Spinal cord (tissue), 10 donors: ENCODE results near the gene GRAMD2B. TPM values are rescaled to one million over a fixed set of nuclear protein-coding genes. Genes with fewer than 3 reads are reported as not detected.

Experiments
- DNase-seq, 6 donors: peaks; one replicate each; pipeline versions ENCODE4 v3.0.0 to v3.0.0-alpha.2; 2013 to 2015; ENCODE audit warnings: low spot score in 6 of 6, low read depth in 4 of 6
- H3K27ac ChIP-seq: one replicate; pipeline ENCODE4 v1.5.1; 2013; ENCODE audit warnings: low read depth, low read length, control low read depth
- H3K27me3 ChIP-seq: one replicate; pipeline ENCODE4 v1.6.1; 2013; ENCODE audit warnings: low read length; ENCODE audit not compliant: control insufficient read depth, insufficient read depth
- H3K36me3 ChIP-seq: one replicate; pipeline ENCODE4 v1.6.1; 2013; ENCODE audit warnings: low read length; ENCODE audit not compliant: control insufficient read depth, insufficient read depth
- H3K4me1 ChIP-seq: one replicate; pipeline ENCODE4 v1.6.1; 2013; ENCODE audit warnings: low read length; ENCODE audit not compliant: control insufficient read depth, insufficient read depth
- H3K4me3 ChIP-seq: one replicate; pipeline ENCODE4 v1.5.1; 2013; ENCODE audit warnings: low read depth, low read length, control low read depth
- H3K9me3 ChIP-seq: one replicate; pipeline ENCODE4 v1.6.1; 2013; ENCODE audit warnings: low read length; ENCODE audit not compliant: control insufficient read depth, insufficient read depth
- WGBS: methylation state at CpG from one replicate; pipeline ENCODE4 v1.1.5; 2013; ENCODE audit warnings: missing lambda C conversion rate; ENCODE audit not compliant: insufficient coverage; 5-methylcytosine and 5-hydroxymethylcytosine counted together
- polyA plus RNA-seq, 2 donors: library from polyadenylated mRNA; unstranded; fragments of 120-200 nt; gene quantifications; one replicate each; pipeline ENCODE4 v1.2.1, GENCODE V29; 2013; ENCODE audit not compliant: insufficient read length in 2 of 2
- total RNA-seq, 2 donors: library from RNA; depleted of rRNA in 1 of 2; stranded (reverse); fragments of 120-200 nt in 1 of 2; fragments of >200 nt in 1 of 2; gene quantifications; one replicate each; pipeline versions ENCODE4 v1.2.3 to v1.2.4, GENCODE V29; 2013 to 2014
- donor health status: healthy.

The GRAMD2B gene
- total and polyA plus RNA-seq, 4 donors = 39.6 to 65.2 (median 50.4) TPM

DNA sequence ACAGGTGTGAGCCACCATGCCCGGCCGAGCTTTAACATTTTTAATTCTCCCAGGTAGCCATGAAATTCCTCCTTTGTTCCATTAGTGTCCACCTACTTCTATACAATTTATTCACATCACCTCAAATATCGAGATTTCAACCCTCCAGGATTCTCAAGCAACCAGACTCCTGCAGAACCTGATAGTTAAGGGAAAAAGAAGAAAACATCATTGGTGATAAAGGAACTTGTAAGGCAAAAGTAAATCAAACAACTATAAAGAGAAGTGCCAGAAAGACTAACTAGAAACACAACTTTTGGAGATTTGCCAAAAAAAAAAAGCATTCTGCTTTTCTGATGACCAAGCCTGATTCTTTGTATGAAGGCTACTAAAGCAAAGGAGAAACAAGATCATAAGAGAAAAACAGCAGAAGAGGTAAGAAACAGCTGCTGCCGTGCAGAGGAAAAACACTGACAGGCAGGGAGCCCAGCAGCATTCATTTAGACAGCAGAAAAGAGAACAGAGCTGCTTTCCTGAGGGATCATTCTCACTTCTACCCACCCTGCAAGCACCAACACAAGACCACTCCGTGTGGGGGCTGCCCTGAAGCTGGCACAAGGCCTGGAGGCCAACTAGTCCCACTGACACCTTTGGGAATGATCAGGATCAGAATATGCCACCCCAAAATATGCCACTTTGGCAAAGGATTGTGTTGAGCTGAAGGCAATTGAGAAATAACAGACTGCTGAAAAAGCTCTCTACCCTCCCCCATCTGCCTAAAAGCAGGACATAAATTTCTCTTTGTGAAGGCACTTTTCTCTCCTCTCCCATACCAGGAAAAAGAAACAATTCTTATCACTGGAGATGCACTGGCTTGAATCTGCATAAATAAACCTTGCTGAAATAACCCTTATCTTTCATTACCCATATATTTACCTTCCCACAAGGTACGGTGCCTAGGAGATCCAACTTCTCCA is 96.7 kb downstream of the GRAMD2B start:
- H3K9me3 ChIP-seq = no peaks in the 10 kb centered on the region
- no peaks in the 10 kb centered on the region for H3K36me3 ChIP-seq
- DNase-seq = peak in 3 of 6 donors; percentile 33 to 79 (median 70)
- H3K4me1 ChIP-seq = peaks cover 12% of the 10 kb centered on the region
- WGBS = 29% methylated on average over 3 of the region's 6 CpGs
- peak overlapping the region; percentile 87 for H3K27ac ChIP-seq
- H3K4me3 ChIP-seq = no peak overlapping the region
- H3K27me3 ChIP-seq = no peaks in the 10 kb centered on the region

- DNase-seq = no peak
- Histone ChIP-seq H3K4me3 (no peak overlapping the region), H3K27me3 (no peaks in the 10 kb centered on the region)
These were observed 97.4 kb downstream of the GRAMD2B start for GRCh38 chr5:126520593-126520953.

GRCh38 chr5:126521130-126521529 is 97.9 kb downstream of the GRAMD2B start:
- H3K27ac ChIP-seq = peak overlapping the region; percentile 33
- H3K27me3 ChIP-seq = no peaks in the 10 kb centered on the region
- DNase-seq = no peak
- no peaks in the 10 kb centered on the region for H3K9me3 ChIP-seq
- no peaks in the 10 kb centered on the region for H3K36me3 ChIP-seq
- H3K4me1 ChIP-seq = peaks cover 12% of the 10 kb centered on the region
- H3K4me3 ChIP-seq = no peak overlapping the region

More at GRCh38 chr5:126520593-126520953, 97.4 kb downstream of the GRAMD2B start:
- Histone ChIP-seq H3K4me1 (peaks cover 12% of the 10 kb centered on the region), H3K36me3 (no peaks in the 10 kb centered on the region), H3K9me3 (no peaks in the 10 kb centered on the region), H3K27ac (peak overlapping the region; percentile 87)

DNA sequence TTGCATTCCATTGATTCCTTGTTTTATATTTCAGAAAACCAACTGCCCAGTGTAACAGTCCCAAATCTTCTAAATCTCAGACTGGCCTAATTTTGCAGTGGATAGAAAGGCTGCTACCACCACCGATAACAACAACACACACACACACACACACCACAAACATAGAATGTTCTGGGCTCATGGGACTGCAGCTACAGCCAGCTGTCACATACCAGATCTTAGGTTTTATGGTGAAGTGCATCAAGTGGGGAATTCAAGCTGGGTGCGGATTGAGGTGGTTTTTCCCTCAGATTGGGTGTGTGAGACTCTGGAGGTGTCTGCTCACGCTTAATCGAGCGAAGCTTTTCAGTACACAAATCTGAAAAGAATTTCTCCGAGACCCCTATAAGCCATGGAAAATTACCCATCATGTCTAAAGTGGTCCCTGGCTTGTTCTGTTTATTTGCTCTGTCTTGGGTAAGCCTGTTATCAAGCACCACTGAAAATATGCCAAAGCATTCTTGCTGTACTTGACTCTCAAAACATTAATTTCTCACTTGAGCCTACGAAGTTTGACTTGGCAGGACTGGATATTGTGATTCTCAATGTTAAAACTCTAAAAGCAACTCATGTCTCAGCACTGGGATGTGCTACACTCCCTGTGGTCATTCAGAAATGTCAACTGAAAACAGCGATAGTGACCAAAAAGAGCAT is 100.8 kb downstream of the GRAMD2B start:
- Histone ChIP-seq H3K27ac (peak overlapping the region; percentile 57), H3K4me3 (no peak overlapping the region), H3K36me3 (no peaks in the 10 kb centered on the region), H3K9me3 (no peaks in the 10 kb centered on the region), H3K27me3 (no peaks in the 10 kb centered on the region), H3K4me1 (peaks cover 12% of the 10 kb centered on the region)
- WGBS = 71% methylated on average over 1 of the region's 8 CpGs
- peak in 2 of 6 donors; percentile 6 to 56 for DNase-seq

DNA sequence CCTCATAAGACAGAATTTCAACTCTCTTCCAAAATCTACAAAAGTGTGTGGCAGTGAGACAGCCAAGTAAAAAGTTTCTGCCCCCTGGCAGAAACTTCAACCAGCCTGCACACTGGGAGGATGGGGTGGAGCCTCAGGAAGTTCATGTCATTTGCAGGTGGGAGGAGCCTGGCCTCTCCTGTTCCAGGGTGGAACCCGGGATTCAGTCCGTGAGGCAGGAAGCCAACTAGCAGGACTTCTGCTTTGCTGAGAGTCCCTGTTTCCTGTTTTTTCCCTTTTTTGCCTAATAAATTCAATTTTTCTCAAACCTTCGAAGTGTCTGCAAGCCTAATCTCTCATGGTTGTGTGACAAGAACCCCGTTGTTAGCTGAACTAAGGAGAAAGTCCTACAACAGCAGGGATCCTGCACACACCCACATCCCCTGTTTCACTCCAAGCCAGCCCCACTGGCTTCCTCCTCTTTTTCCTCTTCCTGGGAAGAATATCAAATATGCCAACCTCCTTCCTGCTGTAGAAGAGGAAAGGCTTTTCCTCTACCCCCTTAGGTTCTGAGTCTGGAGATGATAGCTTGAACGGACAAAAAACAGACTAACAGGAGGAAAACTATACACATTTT is 102.5 kb downstream of the GRAMD2B start:
- Histone ChIP-seq H3K4me1 (peaks cover 7% of the 10 kb centered on the region), H3K27me3 (no peaks in the 10 kb centered on the region), H3K4me3 (no peak overlapping the region), H3K9me3 (no peaks in the 10 kb centered on the region), H3K27ac (peak overlapping the region; percentile 16), H3K36me3 (no peaks in the 10 kb centered on the region)
- peak in 1 of 6 donors; percentile 56 for DNase-seq
- WGBS = 50% methylated on average over 3 of the region's 5 CpGs

- Histone ChIP-seq H3K27ac (no peak overlapping the region), H3K36me3 (no peaks in the 10 kb centered on the region), H3K9me3 (no peaks in the 10 kb centered on the region), H3K4me1 (peaks cover 6% of the 10 kb centered on the region), H3K27me3 (no peaks in the 10 kb centered on the region), H3K4me3 (no peak overlapping the region)
- no peak for DNase-seq
These were observed 103.3 kb downstream of the GRAMD2B start for GRCh38 chr5:126526493-126526892.

DNA sequence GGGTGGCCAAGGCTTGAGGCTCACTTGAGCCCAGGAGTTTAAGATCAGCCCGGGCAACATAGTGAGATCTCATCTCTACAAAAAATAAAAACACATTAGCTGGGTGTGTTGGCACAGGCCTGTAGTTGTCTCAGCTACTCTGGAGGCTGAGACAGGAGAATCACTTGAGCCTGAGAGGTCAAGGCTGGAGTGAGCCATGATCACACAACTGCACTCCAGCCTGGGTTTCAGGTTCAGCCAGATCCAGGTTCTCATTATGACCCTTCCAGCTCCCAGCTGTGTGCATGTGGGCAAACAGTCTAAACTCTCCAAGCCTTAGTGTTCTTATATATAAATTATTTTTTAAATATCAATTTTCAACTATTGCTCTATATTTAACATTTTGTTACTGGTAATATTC is 103.9 kb downstream of the GRAMD2B start:
- DNase-seq = no peak
- Histone ChIP-seq H3K27ac (no peak overlapping the region), H3K4me3 (no peak overlapping the region), H3K36me3 (no peaks in the 10 kb centered on the region), H3K4me1 (peaks cover 11% of the 10 kb centered on the region), H3K27me3 (no peaks in the 10 kb centered on the region), H3K9me3 (no peaks in the 10 kb centered on the region)
- no CpG with 5 or more reads among the region's 1 CpG for WGBS

DNA sequence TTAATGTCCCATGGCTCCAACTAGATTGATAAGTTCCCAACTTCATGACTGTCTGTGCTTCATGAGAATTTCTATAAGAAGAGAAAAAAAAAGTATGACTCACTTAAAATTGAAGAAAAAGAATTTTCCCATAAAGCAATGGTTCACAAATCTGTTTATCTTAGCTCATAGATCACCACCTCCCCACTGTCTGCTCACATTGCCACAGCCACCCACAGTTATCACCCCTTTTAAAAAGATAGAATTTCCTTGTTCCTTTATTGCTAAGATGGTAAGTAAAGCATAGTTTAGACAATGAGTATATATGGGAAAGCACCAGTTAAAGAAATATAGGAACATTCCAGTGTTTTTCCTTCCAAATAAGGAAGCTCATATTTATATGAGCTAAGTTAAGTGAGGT is 104.7 kb downstream of the GRAMD2B start:
- H3K4me1 ChIP-seq = peaks cover 14% of the 10 kb centered on the region
- DNase-seq = no peak
- no peaks in the 10 kb centered on the region for H3K27me3 ChIP-seq
- H3K36me3 ChIP-seq = no peaks in the 10 kb centered on the region
- H3K4me3 ChIP-seq = no peak overlapping the region
- no peaks in the 10 kb centered on the region for H3K9me3 ChIP-seq
- H3K27ac ChIP-seq = no peak overlapping the region

DNA sequence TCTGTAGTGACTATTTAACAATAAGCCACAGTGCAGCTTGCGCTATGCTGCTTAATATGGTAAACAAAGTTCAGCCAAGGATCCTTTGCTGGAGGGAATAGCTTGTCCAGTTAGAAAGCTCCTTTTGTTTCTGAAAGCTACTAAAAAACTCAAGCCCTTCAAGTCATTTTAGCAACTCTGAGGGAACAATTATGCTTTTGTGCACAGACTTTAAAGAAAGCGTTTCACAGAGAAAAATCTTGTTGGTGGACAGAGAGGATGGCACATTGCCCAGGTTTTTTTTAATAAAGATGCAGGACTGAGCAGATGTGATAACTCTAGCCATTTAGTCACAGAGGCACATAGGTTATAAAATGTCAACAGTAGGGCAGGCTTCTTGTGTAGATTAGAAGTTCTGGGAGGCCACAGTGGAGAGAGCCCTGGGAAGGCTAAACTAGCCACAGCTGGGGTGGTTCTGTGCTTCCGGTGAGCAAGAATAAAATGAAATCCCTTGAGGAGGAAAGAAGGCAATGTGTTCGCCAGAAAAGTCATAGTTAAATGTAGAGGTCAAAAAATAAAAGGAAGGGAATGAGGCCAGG is 108.4 kb downstream of the GRAMD2B start:
- 22% methylated on average over 1 of the region's 4 CpGs for WGBS
- no peaks in the 10 kb centered on the region for H3K36me3 ChIP-seq
- peak in 4 of 6 donors; percentile 56 to 88 (median 70) for DNase-seq
- H3K27me3 ChIP-seq = no peaks in the 10 kb centered on the region
- peak overlapping the region; percentile 90 for H3K27ac ChIP-seq
- peaks cover 14% of the 10 kb centered on the region for H3K4me1 ChIP-seq
- no peaks in the 10 kb centered on the region for H3K9me3 ChIP-seq
- no peak overlapping the region for H3K4me3 ChIP-seq
